ENCODE results near the gene LYL1. TPM values are rescaled to one million over a fixed set of nuclear protein-coding genes. Genes with fewer than 3 reads are reported as not detected.
"Not testable (repeated sequence)": the region's sequence is repeated elsewhere in the genome, so short reads cannot be mapped to it uniquely, and the experiment has no call there.

LYL1 gene
- 4.0 and 6.9 TPM in 2 replicates for total RNA-seq

GRCh38 chr19:13102666-13103580 is at the start of gene LYL1:
LYL1 (minus strand) TSS chr19:13102858; CDS start chr19:13101171, 1,687 bp downstream.
- no peak for TF ChIP-seq CTCF (conservative IDR thresholded peaks at IDR 0.05; ENCODE audit: low read depth, low read length)
- no peak within 1 kb of the TSS for H3K4me3 ChIP-seq (ENCODE audit: low read depth, low read length)
- no peak for DNase-seq (ENCODE audit: low read depth)

DNA sequence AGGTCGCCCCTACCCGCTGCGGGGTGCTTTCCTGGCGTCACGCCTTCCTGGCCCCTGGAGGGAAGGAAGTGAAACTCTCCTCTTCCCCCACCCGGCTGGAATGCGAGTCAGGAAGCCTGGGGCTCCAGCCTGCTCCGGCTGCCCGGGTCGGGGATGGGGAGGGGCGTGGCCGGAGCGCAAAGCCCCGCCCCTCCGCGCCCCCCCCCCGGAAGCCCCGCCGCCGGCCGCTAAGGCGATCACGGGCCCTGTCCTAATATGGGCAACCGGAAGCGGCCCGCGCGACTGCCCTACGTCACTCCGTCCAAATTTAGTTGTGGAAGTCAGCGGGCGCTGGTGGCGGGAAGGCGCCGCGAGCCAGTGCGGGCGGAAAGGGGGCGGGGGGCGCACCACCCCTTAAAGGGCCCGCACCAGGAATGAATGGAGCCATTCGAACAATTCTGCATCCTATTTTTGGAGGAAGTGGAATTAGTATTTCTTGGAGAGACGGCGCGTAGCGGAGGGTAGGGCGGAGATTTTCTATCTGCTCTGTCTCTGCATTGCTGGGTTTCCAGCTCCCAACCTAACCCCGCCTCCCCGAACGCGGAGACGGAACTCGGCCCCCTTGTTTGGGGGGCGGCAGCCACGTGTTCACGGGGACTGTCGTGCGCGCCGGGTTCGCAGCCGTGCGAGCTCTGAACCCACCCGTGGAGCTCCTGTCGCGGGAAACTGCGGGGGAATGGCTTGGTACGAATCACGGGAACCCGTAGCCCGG is 49.1 kb upstream of the LYL1 start:
- H3K4me3 ChIP-seq (ENCODE audit: low read depth, low read length), result peak overlapping the region; percentile 92
- no peak for TF ChIP-seq CTCF (conservative IDR thresholded peaks at IDR 0.05; ENCODE audit: low read depth, low read length)
- DNase-seq (ENCODE audit: low read depth), result no peak

GRCh38 chr19:13150931-13151604 is 48.4 kb upstream of the LYL1 start:
- peak overlapping the region; percentile 88 for H3K4me3 ChIP-seq (ENCODE audit: low read depth, low read length)
- TF ChIP-seq CTCF (conservative IDR thresholded peaks at IDR 0.05; ENCODE audit: low read depth, low read length), result no peak
- no peak for DNase-seq (ENCODE audit: low read depth)

DNA sequence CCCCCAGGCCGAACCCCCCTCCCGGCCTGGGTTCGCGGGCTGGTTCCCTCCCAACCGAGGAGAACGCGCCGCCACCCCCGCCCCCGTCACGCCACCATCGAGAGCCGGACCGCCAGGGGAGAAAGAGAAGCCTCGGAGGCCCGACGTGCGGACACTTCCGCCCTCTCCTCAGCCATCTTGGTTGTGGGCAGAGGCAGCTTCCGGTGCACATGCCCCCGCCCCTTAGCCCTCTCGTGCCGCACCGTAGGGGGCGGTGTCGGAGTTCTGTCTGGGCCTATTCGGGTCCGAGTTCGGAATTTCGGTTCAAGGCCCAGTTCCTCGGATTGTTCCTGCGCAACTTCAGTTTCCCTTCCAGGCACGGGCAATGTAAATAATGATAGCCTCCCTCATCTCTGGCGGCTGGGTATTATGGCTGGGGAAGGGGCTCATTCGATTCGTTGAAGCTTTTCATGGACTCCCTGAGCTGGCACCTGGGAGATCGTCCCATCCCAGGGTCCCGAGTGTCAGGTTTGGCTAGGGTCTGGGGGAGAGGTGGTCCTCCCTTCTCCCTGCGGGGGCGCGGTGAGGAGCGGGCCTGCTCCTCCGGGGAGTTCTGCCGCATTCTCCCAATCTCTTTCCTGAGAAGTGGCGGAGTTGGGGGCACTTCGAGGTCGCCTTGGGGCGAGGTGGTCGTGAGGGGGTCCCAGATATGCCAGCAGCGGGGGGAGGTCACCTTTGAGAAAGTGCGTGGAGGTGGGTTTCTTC is 47.7 kb upstream of the LYL1 start, which contains the start of the genes IER2 and STX10:
Gene IER2, plus strand, starts transcription at position 225 of the 744 bp plus-strand sequence. CDS start 2,776 bp downstream, outside the sequence.
Gene STX10, minus strand, starts transcription at position 189 of the 744 bp plus-strand sequence. CDS start 202 bp downstream, outside the sequence.
- no peak for DNase-seq (ENCODE audit: low read depth)
- H3K4me3 ChIP-seq (ENCODE audit: low read depth, low read length), result peak within 1 kb of the TSS; percentile 88
- peak; percentile 53 for TF ChIP-seq CTCF (conservative IDR thresholded peaks at IDR 0.05; ENCODE audit: low read depth, low read length)

- TF ChIP-seq CTCF (conservative IDR thresholded peaks at IDR 0.05; ENCODE audit: low read depth, low read length), result no peak
Observed at GRCh38 chr19:13149628-13150186, 47.0 kb upstream of the LYL1 start.

GRCh38 chr19:13149173-13149627 is 46.5 kb upstream of the LYL1 start:
- DNase-seq (ENCODE audit: low read depth), result not testable (repeated sequence)
- peak overlapping the region; percentile 88 for H3K4me3 ChIP-seq (ENCODE audit: low read depth, low read length)

More at GRCh38 chr19:13149628-13150186, 47.0 kb upstream of the LYL1 start:
- peak overlapping the region; percentile 88 for H3K4me3 ChIP-seq (ENCODE audit: low read depth, low read length)
- no peak for DNase-seq (ENCODE audit: low read depth)
